ENCODE data around the gene USHBP1. TPM values are rescaled to one million over a fixed set of nuclear protein-coding genes. Genes with fewer than 3 reads are reported as not detected.

The USHBP1 gene
- total and polyA plus RNA-seq, 2 of the 13 experiments (the other 11 are each of a cell fraction or from before 2014, with no cell fraction given) = 0.15 to 1.5 TPM

DNA sequence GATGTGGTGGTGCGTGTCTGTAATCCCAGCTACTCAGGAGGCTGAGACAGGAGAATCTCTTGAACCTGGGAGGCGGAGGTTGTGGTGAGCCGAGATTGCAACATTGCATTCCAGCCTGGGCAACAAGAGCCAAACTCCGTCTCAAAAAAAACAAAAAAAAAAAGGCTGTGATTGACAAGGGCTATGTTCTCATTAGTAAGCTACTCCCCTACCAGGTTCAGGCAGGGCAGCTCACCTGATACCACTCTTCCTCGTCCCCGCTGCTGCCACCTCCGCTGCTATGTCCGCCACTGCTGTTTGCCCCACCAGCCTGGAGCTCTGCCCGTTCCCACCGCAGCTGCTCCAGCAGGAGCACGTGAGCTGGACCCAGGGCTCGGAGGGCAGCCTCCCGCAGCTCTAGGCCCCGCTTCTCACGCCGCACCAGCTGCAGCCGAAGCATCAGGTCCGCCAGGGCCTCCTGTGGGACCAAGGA is 9.4 kb downstream of the USHBP1 start (continued):
- TF ChIP-seq THAP7 (CRISPR knock-in tag; IDR thresholded peaks at IDR 0.05) (0 out of 2 replicates have a peak, but pooled peaks have one; percentile 25), TARDBP (CRISPR knock-in tag; IDR thresholded peaks at IDR 0.05) (peak; percentile 33; the same call in 1 of the 2 replicates), ZMYM4 (CRISPR knock-in tag; IDR thresholded peaks at IDR 0.05) (peak; percentile 13; the same call in 1 of the 2 replicates), ZC3H13 (CRISPR knock-in tag; IDR thresholded peaks at IDR 0.05) (0 out of 2 replicates have a peak, but pooled peaks have one; percentile 10), HNF4A (CRISPR knock-in tag; IDR thresholded peaks at IDR 0.05) (peak; percentile 30; the same call in 1 of the 2 replicates), SOX6 (IDR thresholded peaks at IDR 0.05) (no peak), SOX6 (CRISPR knock-in tag; IDR thresholded peaks at IDR 0.05) (peak; percentile 19; the same call in 1 of the 2 replicates), HOXA3 (CRISPR knock-in tag; IDR thresholded peaks at IDR 0.05) (peak; percentile 69), ARID4A (CRISPR knock-in tag; IDR thresholded peaks at IDR 0.05; ENCODE audit: borderline replicate concordance) (peak; percentile 49; the same call in 1 of the 2 replicates), MAX (IDR thresholded peaks at IDR 0.05) (peak; percentile 82), ELF3 (CRISPR knock-in tag; IDR thresholded peaks at IDR 0.05) (no peak), NR2F6 (IDR thresholded peaks at IDR 0.05) (no peak), NR2F6 (CRISPR knock-in tag; IDR thresholded peaks at IDR 0.05) (0 out of 2 replicates have a peak, but pooled peaks have one; percentile 30), ERF (CRISPR knock-in tag; IDR thresholded peaks at IDR 0.05) (peak; percentile 28; the same call in 1 of the 2 replicates), ZNF143 (CRISPR knock-in tag; IDR thresholded peaks at IDR 0.05) (no peak), XBP1 (CRISPR knock-in tag; IDR thresholded peaks at IDR 0.05) (no peak), NKX3-1 (CRISPR knock-in tag; IDR thresholded peaks at IDR 0.05) (no peak), KMT2B (CRISPR knock-in tag; IDR thresholded peaks at IDR 0.05) (0 out of 2 replicates have a peak, but pooled peaks have one; percentile 26), ZBTB25 (CRISPR knock-in tag; IDR thresholded peaks at IDR 0.05) (0 out of 2 replicates have a peak, but pooled peaks have one; percentile 59), ZNF580 (CRISPR knock-in tag; IDR thresholded peaks at IDR 0.05; ENCODE audit: borderline replicate concordance, low read depth) (peak; percentile 42; the same call in 1 of the 2 replicates), HNRNPL (IDR thresholded peaks at IDR 0.05; ENCODE audit: low read depth, low read length) (peak; percentile 75; the same call in 1 of the 2 replicates), BHLHE40 (IDR thresholded peaks at IDR 0.05; ENCODE audit: low read length) (peak; percentile 91), HDAC1 (CRISPR knock-in tag; IDR thresholded peaks at IDR 0.05) (0 out of 2 replicates have a peak, but pooled peaks have one; percentile 14), HDAC2 (CRISPR knock-in tag; IDR thresholded peaks at IDR 0.05) (peak; percentile 10; the same call in 1 of the 2 replicates)
- TF ChIP-seq, protein P1, sequence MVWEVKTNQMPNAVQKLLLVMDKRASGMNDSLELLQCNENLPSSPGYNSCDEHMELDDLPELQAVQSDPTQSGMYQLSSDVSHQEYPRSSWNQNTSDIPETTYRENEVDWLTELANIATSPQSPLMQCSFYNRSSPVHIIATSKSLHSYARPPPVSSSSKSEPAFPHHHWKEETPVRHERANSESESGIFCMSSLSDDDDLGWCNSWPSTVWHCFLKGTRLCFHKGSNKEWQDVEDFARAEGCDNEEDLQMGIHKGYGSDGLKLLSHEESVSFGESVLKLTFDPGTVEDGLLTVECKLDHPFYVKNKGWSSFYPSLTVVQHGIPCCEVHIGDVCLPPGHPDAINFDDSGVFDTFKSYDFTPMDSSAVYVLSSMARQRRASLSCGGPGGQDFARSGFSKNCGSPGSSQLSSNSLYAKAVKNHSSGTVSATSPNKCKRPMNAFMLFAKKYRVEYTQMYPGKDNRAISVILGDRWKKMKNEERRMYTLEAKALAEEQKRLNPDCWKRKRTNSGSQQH (CRISPR knock-in tag; IDR thresholded peaks at IDR 0.05; ENCODE audit: low read depth) = peak; percentile 64; the same call in 1 of the 2 replicates

All from HepG2 (cell line).